Measurements from ENCODE around the gene MSANTD2. TPM values are rescaled to one million over a fixed set of nuclear protein-coding genes. Genes with fewer than 3 reads are reported as not detected.

MSANTD2 gene
- total RNA-seq, 1 experiment from 2014 or later, result 32.6 TPM

- no peak overlapping the region for H3K27ac ChIP-seq (ENCODE audit: low read length)
- CTCF ChIA-PET, result no interaction called here
- ATAC-seq (no peak), DNase-seq (no peak)
- H3K4me3 ChIP-seq (ENCODE audit: low read length), result no peak overlapping the region
- no peak overlapping the region for H3K9ac ChIP-seq (ENCODE audit: low read length)
- H3K79me2 ChIP-seq (ENCODE audit: low read length), result no peaks in the 10 kb centered on the region
- H3K4me2 ChIP-seq (ENCODE audit: low read length), result no peak overlapping the region
- H3K27me3 ChIP-seq (ENCODE audit: low read length), result no peaks in the 10 kb centered on the region
- intact Hi-C loops (cut with micrococcal nuclease), result no loop called here
- H2AFZ ChIP-seq (ENCODE audit: low read length), result no peak overlapping the region
- H3K36me3 ChIP-seq (ENCODE audit: low read depth, low read length), result no peaks in the 10 kb centered on the region
- H4K20me1 ChIP-seq (ENCODE audit: low read length), result no peaks in the 10 kb centered on the region
- no peaks in the 10 kb centered on the region for H3K9me2 ChIP-seq (replicated peaks; ENCODE audit: low read length)
- peaks cover 18% of the 10 kb centered on the region for H3K4me1 ChIP-seq (ENCODE audit: insufficient read depth, low read length)
- H3K9me3 ChIP-seq (ENCODE audit: low read length), result no peaks in the 10 kb centered on the region
- BruUV-seq (replicated peaks), result no TSS peak
- POLR2A ChIA-PET (ENCODE audit: unreplicated experiment), result no interaction called here
- no peaks in the 10 kb centered on the region for H3F3A ChIP-seq (ENCODE audit: low read length, unreplicated experiment)
- no peak for TF ChIP-seq EZH2 (IDR thresholded peaks at IDR 0.05; ENCODE audit: low read length, unreplicated experiment)
Observed at GRCh38 chr11:124737638-124738305, 62.4 kb downstream of the MSANTD2 start.

GRCh38 chr11:124736736-124737135 is 63.5 kb downstream of the MSANTD2 start:
- no peak overlapping the region for H3K9ac ChIP-seq (ENCODE audit: low read length)
- TF ChIP-seq EZH2phosphoT487 (IDR thresholded peaks at IDR 0.05; ENCODE audit: borderline replicate concordance, low read length) (no peak), CTCF (conservative IDR thresholded peaks at IDR 0.05; ENCODE audit: low read depth, low read length) (no peak), EZH2 (IDR thresholded peaks at IDR 0.05; ENCODE audit: low read length, unreplicated experiment) (no peak)
- ATAC-seq (no peak), DNase-seq (no peak)
- no peaks in the 10 kb centered on the region for H3F3A ChIP-seq (ENCODE audit: low read length, unreplicated experiment)
- H2AFZ ChIP-seq (ENCODE audit: low read length), result no peak overlapping the region
- H3K4me3 ChIP-seq (ENCODE audit: low read length), result no peak overlapping the region
- H3K79me2 ChIP-seq (ENCODE audit: low read length), result no peaks in the 10 kb centered on the region
- H3K27me3 ChIP-seq (ENCODE audit: low read length), result no peaks in the 10 kb centered on the region
- POLR2A ChIA-PET (ENCODE audit: unreplicated experiment), result no interaction called here
- BruUV-seq (replicated peaks), result no TSS peak
- no peak overlapping the region for H3K4me2 ChIP-seq (ENCODE audit: low read length)
- no peaks in the 10 kb centered on the region for H3K36me3 ChIP-seq (ENCODE audit: low read depth, low read length)
- CTCF ChIA-PET, result no interaction called here
- no peaks in the 10 kb centered on the region for H4K20me1 ChIP-seq (ENCODE audit: low read length)
- H3K9me2 ChIP-seq (replicated peaks; ENCODE audit: low read length), result no peaks in the 10 kb centered on the region
- no peaks in the 10 kb centered on the region for H3K9me3 ChIP-seq (ENCODE audit: low read length)
- H3K27ac ChIP-seq (ENCODE audit: low read length), result no peak overlapping the region
- H3K4me1 ChIP-seq (ENCODE audit: insufficient read depth, low read length), result peaks cover 18% of the 10 kb centered on the region
- intact Hi-C loops (cut with micrococcal nuclease), result no loop called here

- H4K20me1 ChIP-seq (ENCODE audit: low read length), result no peaks in the 10 kb centered on the region
- H3K4me3 ChIP-seq (ENCODE audit: low read length), result no peak overlapping the region
- no peaks in the 10 kb centered on the region for H3K27me3 ChIP-seq (ENCODE audit: low read length)
- no peak for TF ChIP-seq CTCF (conservative IDR thresholded peaks at IDR 0.05; ENCODE audit: low read depth, low read length)
- no peaks in the 10 kb centered on the region for H3K79me2 ChIP-seq (ENCODE audit: low read length)
- H3K27ac ChIP-seq (ENCODE audit: low read length), result no peak overlapping the region
- ChIA-PET CTCF (no interaction called here), POLR2A (ENCODE audit: unreplicated experiment) (no interaction called here)
- H3K36me3 ChIP-seq (ENCODE audit: low read depth, low read length), result no peaks in the 10 kb centered on the region
- intact Hi-C loops (cut with micrococcal nuclease), result no loop called here
- BruUV-seq (replicated peaks), result no TSS peak
- H3K9me3 ChIP-seq (ENCODE audit: low read length), result no peaks in the 10 kb centered on the region
- no peak for DNase-seq
- no peak for ATAC-seq
- no peak overlapping the region for H3K4me2 ChIP-seq (ENCODE audit: low read length)
- no peak overlapping the region for H2AFZ ChIP-seq (ENCODE audit: low read length)
- no peaks in the 10 kb centered on the region for H3K9me2 ChIP-seq (replicated peaks; ENCODE audit: low read length)
- no peaks in the 10 kb centered on the region for H3F3A ChIP-seq (ENCODE audit: low read length, unreplicated experiment)
- H3K9ac ChIP-seq (ENCODE audit: low read length), result no peak overlapping the region
- no peaks in the 10 kb centered on the region for H3K4me1 ChIP-seq (ENCODE audit: insufficient read depth, low read length)
Observed at GRCh38 chr11:124732230-124732629, 68.0 kb downstream of the MSANTD2 start.

All from PC-3 (cell line).